ENCODE data around the gene CDK1. TPM values are rescaled to one million over a fixed set of nuclear protein-coding genes. Genes with fewer than 3 reads are reported as not detected.

CDK1 gene
- total and polyA plus RNA-seq, 2 of the 8 experiments (the other 6 are each of a cell fraction or from before 2014, with no cell fraction given), result 29.4 to 111 TPM

DNA sequence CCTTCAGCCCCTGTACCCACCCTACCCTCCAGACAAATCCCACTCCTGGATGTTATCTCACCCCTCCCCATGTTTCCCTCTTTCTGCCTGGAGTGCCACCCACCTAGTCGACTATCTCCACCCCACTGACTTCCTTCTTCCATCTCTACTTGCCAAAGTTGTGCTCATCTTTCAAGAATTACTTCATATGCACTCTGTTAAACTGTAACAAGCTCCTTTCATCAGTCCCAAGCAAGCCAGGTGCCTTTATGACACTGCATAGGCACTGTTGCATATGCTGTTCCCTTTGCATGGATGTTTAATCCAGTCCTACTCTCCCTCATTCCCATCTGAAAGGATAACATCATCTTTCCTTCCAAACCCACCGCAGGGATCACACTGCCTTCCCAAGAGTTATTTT lies 8.9 kb upstream of the CDK1 start:
- no peak for TF ChIP-seq HDAC2 (IDR thresholded peaks at IDR 0.05; ENCODE audit: borderline replicate concordance in 1 of 2, low read depth in 2 of 2, low read length in 2 of 2)
- TF ChIP-seq HDAC6 (IDR thresholded peaks at IDR 0.05; ENCODE audit: low read depth, low read length), result no peak
- TF ChIP-seq KDM5A (IDR thresholded peaks at IDR 0.05; ENCODE audit: low read length), result no peak
- TF ChIP-seq RAD21 (IDR thresholded peaks at IDR 0.05 in 1 of 2, conservative IDR thresholded peaks at IDR 0.05 in 1 of 2; ENCODE audit: low read depth in 2 of 2, low read length in 2 of 2), result no peak
- no peak for TF ChIP-seq TEAD4 (IDR thresholded peaks at IDR 0.05; ENCODE audit: low read depth, low read length)
- no peak for TF ChIP-seq CBX8 (IDR thresholded peaks at IDR 0.05; ENCODE audit: borderline replicate concordance, low read depth, low read length)
- no peak for TF ChIP-seq GTF2F1 (IDR thresholded peaks at IDR 0.05; ENCODE audit: borderline replicate concordance, low read depth, low read length)
- TF ChIP-seq SP2 (IDR thresholded peaks at IDR 0.05; ENCODE audit: low read length), result no peak
- no peak for TF ChIP-seq PHF8 (conservative IDR thresholded peaks at IDR 0.05; ENCODE audit: low read depth, low read length)

More for the DNA sequence above, 8.9 kb upstream of the CDK1 start:
- Histone ChIP-seq H3K79me2 (ENCODE audit: control insufficient read depth in 1 of 2, insufficient read depth in 2 of 2, low read length in 2 of 2) (no peaks in the 10 kb centered on the region), H2BK12ac (ENCODE audit: low read depth, low read length) (no peak overlapping the region), H3K27ac (ENCODE audit: low read depth, low read length) (no peak overlapping the region), H3K4ac (replicated peaks; ENCODE audit: insufficient read length, low read depth, low read length) (no peak overlapping the region), H2BK120ac (replicated peaks; ENCODE audit: low read depth, low read length) (no peak overlapping the region), H2AK5ac (ENCODE audit: low read depth, low read length) (no peak overlapping the region), H2BK20ac (ENCODE audit: low read length) (no peak overlapping the region), H2BK15ac (ENCODE audit: low read length) (no peak overlapping the region), H3K56ac (replicated peaks; ENCODE audit: insufficient read length, low read depth, low read length) (no peak overlapping the region), H3K27me3 (replicated peaks in 1 of 4; ENCODE audit: control insufficient read depth in 3 of 4, extremely low read depth in 1 of 4, insufficient read depth in 3 of 4, low read length in 3 of 4) (no peaks in the 10 kb centered on the region), H3K9ac (replicated peaks in 1 of 4; ENCODE audit: extremely low read depth in 1 of 4, low read depth in 3 of 4, low read length in 3 of 4) (no peak overlapping the region), H3K36me3 (ENCODE audit: control insufficient read depth in 2 of 4, insufficient read depth in 4 of 4, low read length in 3 of 4) (no peaks in the 10 kb centered on the region; a peak in 1 of 8 replicates), H3K9me3 (ENCODE audit: insufficient read depth in 2 of 2, low read depth in 1 of 2, low read length in 1 of 2) (no peaks in the 10 kb centered on the region), H3K14ac (ENCODE audit: insufficient read length) (no peak overlapping the region), H4K5ac (ENCODE audit: insufficient read length, low read depth, low read length) (no peak overlapping the region), H4K91ac (replicated peaks; ENCODE audit: insufficient read length, low read length) (no peak overlapping the region), H3K18ac (ENCODE audit: extremely low read depth, low read length) (no peak overlapping the region), H3K23ac (ENCODE audit: insufficient read length) (no peak overlapping the region), H2AFZ (ENCODE audit: low read length) (peak overlapping the region; percentile 13; the same call in 1 of the 2 replicates), H4K8ac (ENCODE audit: extremely low read depth, insufficient read depth, low read length) (no peak overlapping the region), H2BK5ac (ENCODE audit: low read depth, low read length) (no peak overlapping the region), H4K20me1 (replicated peaks in 1 of 2; ENCODE audit: control insufficient read depth in 1 of 2, insufficient read depth in 2 of 2, low read length in 2 of 2) (no peaks in the 10 kb centered on the region), H3K4me3 (ENCODE audit: extremely low read depth in 1 of 4, insufficient read depth in 2 of 4, low read depth in 3 of 4, low read length in 4 of 4) (no peak overlapping the region), H3K4me2 (ENCODE audit: insufficient read depth in 1 of 2, low read depth in 2 of 2, low read length in 2 of 2) (no peak overlapping the region), H3K23me2 (ENCODE audit: low read depth, low read length) (peaks cover 2% of the 10 kb centered on the region; the same call in 1 of the 2 replicates), H3K4me1 (replicated peaks in 1 of 4; ENCODE audit: control insufficient read depth in 3 of 4, insufficient read depth in 4 of 4, low read length in 3 of 4) (no peaks in the 10 kb centered on the region; a peak in 1 of 7 replicates), H3K79me1 (ENCODE audit: low read depth, low read length) (no peaks in the 10 kb centered on the region)
- 71% methylated on average over 2 of the region's 2 CpGs; no CpG with 5 or more reads in 1 of the 2 experiments for WGBS, 2 experiments (ENCODE audit: extremely low coverage in 1 of 2, insufficient coverage in 1 of 2, insufficient read length in 1 of 2, insufficient replicate concordance in 2 of 2, low coverage in 1 of 2, low lambda C conversion rate in 2 of 2, missing lambda C conversion rate in 1 of 2)
- DNase-seq (ENCODE audit: low read depth in 1 of 2, low spot score in 2 of 2) (no peak), FAIRE-seq (no peak)
- POLR2A ChIA-PET (ENCODE audit: partially characterized antibody), result interaction anchor here (4.6 kb wide), 1 partner anchor 9 kb away, joined by 24 read pairs; the partner anchor contains the start of gene CDK1
- CTCF ChIA-PET (ENCODE audit: partially characterized antibody), result interaction anchor here (0.6 to 5.9 kb wide), 31 partner anchors 8 to 911 kb away, joined by 3 to 26 read pairs (median 4); no protein-coding TSS in a partner anchor

Measured in H1 (cell line).